K562 (cell line): ENCODE results near the gene KLHL20. TPM values are rescaled to one million over a fixed set of nuclear protein-coding genes. Genes with fewer than 3 reads are reported as not detected.

ENCODE experiments used
- ATAC-seq: fragments of 200-7000 bp; cut with Tn5 transposase; 3 replicates; pipeline ENCODE4 v1.9.1; 2020; ENCODE audit warnings: moderate library complexity
- BruUV-seq: library from RNA; stranded (reverse); fragments of 400-500 nt; replicated peaks from 2 replicates; lab custom pipeline; 2021; lab: Mats Ljungman, UMichigan
- CTCF ChIA-PET: fragments of 300-600 bp; formaldehyde crosslinking; extraction: SDS; loops from one replicate; lab custom pipeline; 2021; ENCODE audit warnings: low intra/inter-chr PET ratio; lab: Yijun Ruan, JAX
- POLR2A ChIA-PET: fragments of 300-600, 350-650 bp; sonication (Branson Sonifier 250); formaldehyde crosslinking; extraction: SDS; loops from one replicate; lab custom pipeline; 2021; ENCODE audit warnings: antibody characterized with exemption, inconsistent platforms; lab: Yijun Ruan, JAX
- DNase-seq, 4 experiments: peaks; one replicate each; pipeline versions ENCODE4 v3.0.0 to v3.0.0-alpha.2; 2011 to 2018; ENCODE audit warnings: low spot score in 3 of 4, mixed read lengths in 3 of 4; ENCODE audit errors: extremely low read depth in 1 of 4
- FAIRE-seq: peaks from 2 replicates; lab custom pipeline; 2011; peaks lifted over from hg19 to GRCh38; lab: Jason Lieb, UNC
- H2AFZ ChIP-seq: 2 replicates; pipeline ENCODE4 v1.6.0; 2011; ENCODE audit warnings: low read depth, low read length, control low read depth, inconsistent platforms
- H3K27ac ChIP-seq: fragments of 200-600 bp; 3 replicates; pipeline ENCODE4 v1.8.0; 2011; ENCODE audit warnings: low read depth, mild to moderate bottlenecking, control low read depth, inconsistent platforms, low read length, moderate library complexity, mixed read lengths; ENCODE audit errors: extremely low read depth
- H3K27me3 ChIP-seq, 2 experiments: fragments of 300-600 bp in 1 of 2; 2 replicates in 1 of 2; 3 replicates in 1 of 2; pipeline versions ENCODE4 v1.6.0 to v1.8.0; 2011; ENCODE audit warnings: inconsistent platforms in 2 of 2, low read length in 2 of 2, mild to moderate bottlenecking in 1 of 2, mixed read lengths in 1 of 2, moderate library complexity in 1 of 2; ENCODE audit not compliant: control insufficient read depth in 2 of 2, insufficient read depth in 2 of 2
- H3K36me3 ChIP-seq: fragments of 300-600 bp; 3 replicates; pipeline ENCODE4 v1.8.0; 2011; ENCODE audit warnings: mild to moderate bottlenecking, low read length, inconsistent platforms; ENCODE audit not compliant: control insufficient read depth, insufficient read depth
- H3K4me1 ChIP-seq, 2 experiments: fragments of 200-600 bp in 1 of 2; replicated peaks in 1 of 2; 2 replicates in 1 of 2; 3 replicates in 1 of 2; pipeline versions ENCODE4 v1.5.1 to v1.8.0; 2011; ENCODE audit warnings: inconsistent platforms in 2 of 2, low read length in 2 of 2, mild to moderate bottlenecking in 1 of 2, mixed read lengths in 1 of 2, moderate library complexity in 1 of 2; ENCODE audit not compliant: control insufficient read depth in 2 of 2, insufficient read depth in 2 of 2
- H3K4me2 ChIP-seq: 2 replicates; pipeline ENCODE4 v1.6.1; 2011; ENCODE audit warnings: low read length, control low read depth, inconsistent platforms, mixed read lengths; ENCODE audit not compliant: insufficient read depth
- H3K4me3 ChIP-seq: fragments of 200-600 bp; sonication (generic), shearing (Covaris generic); 2 replicates; pipeline ENCODE4 v1.5.1; 2016; ENCODE audit warnings: control low read depth, inconsistent platforms
- H3K79me2 ChIP-seq: fragments of 200-600 bp; 3 replicates; pipeline ENCODE4 v1.8.0; 2011; ENCODE audit warnings: low read length, inconsistent platforms; ENCODE audit not compliant: control insufficient read depth, insufficient read depth
- H3K9ac ChIP-seq, 2 experiments: 2 replicates each; pipeline versions ENCODE4 v1.6.0 to v1.6.1; 2011; ENCODE audit warnings: low read depth in 2 of 2, low read length in 2 of 2, control low read depth in 1 of 2, inconsistent platforms in 1 of 2, mild to moderate bottlenecking in 1 of 2, mixed read lengths in 1 of 2; ENCODE audit not compliant: insufficient read depth in 1 of 2
- H3K9me1 ChIP-seq: one replicate; pipeline ENCODE4 v1.6.0; 2011; ENCODE audit warnings: inconsistent platforms, mild to moderate bottlenecking, low read length, moderate library complexity; ENCODE audit not compliant: control insufficient read depth, insufficient read depth
- H3K9me3 ChIP-seq: replicated peaks from 2 replicates; pipeline ENCODE4 v1.5.1; 2011; ENCODE audit warnings: low read depth, low read length, inconsistent platforms; ENCODE audit not compliant: control insufficient read depth, insufficient read depth
- H4K20me1 ChIP-seq: replicated peaks from 2 replicates; pipeline ENCODE4 v1.6.1; 2011; ENCODE audit warnings: low read length, inconsistent platforms, mixed read lengths; ENCODE audit not compliant: control insufficient read depth, insufficient read depth
- ETV1 ChIP-seq: fragments of 450-650 bp; conservative IDR thresholded peaks from 2 replicates; pipeline ENCODE4 v1.6.1; 2016; ENCODE audit warnings: missing genetic modification characterization, control low read depth, low read depth, missing compliant biosample characterization
- FOXP1 ChIP-seq: sonication (generic); formaldehyde crosslinking; IDR thresholded peaks from 2 replicates; pipeline ENCODE4 v1.8.0; 2022; ENCODE audit warnings: mild to moderate bottlenecking, missing genetic modification reagents
- HNRNPK ChIP-seq: fragments of 200-400 bp; formaldehyde crosslinking; IDR thresholded peaks from one replicate; pipeline ENCODE4 v1.6.1; 2018; ENCODE audit warnings: mild to moderate bottlenecking, low read depth, low read length; ENCODE audit not compliant: poor library complexity, severe bottlenecking
- JUNB ChIP-seq: fragments of 450-650 bp; formaldehyde crosslinking; conservative IDR thresholded peaks from 2 replicates; pipeline ENCODE4 v1.4.0; 2020; ENCODE audit warnings: mild to moderate bottlenecking
- MBD1 ChIP-seq: fragments of 250-450 bp; sonication (Bioruptor Pico); IDR thresholded peaks from 2 replicates; pipeline ENCODE4 v1.8.0; 2022; ENCODE audit warnings: inconsistent platforms
- MEIS2 ChIP-seq: fragments of 450-650 bp; IDR thresholded peaks from 2 replicates; pipeline ENCODE4 v1.6.1; 2014; ENCODE audit warnings: mild to moderate bottlenecking; ENCODE audit not compliant: partially characterized antibody
- NCOR1 ChIP-seq: fragments of 450-650 bp; IDR thresholded peaks from 2 replicates; pipeline ENCODE4 v1.6.1; 2016; ENCODE audit warnings: mild to moderate bottlenecking, moderate library complexity
- ZBTB12 ChIP-seq: fragments of 250-450 bp; sonication (Bioruptor Pico); IDR thresholded peaks from 2 replicates; pipeline ENCODE4 v1.4.0; 2020
- ZNF224 ChIP-seq: sonication (generic); formaldehyde crosslinking; IDR thresholded peaks from 2 replicates; pipeline ENCODE4 v1.8.0; 2022; ENCODE audit warnings: mild to moderate bottlenecking, missing genetic modification reagents
- WGBS: fragments of 100-300 bp; shearing (Covaris generic); methylation state at CpG from one replicate; pipeline ENCODE4 v1.1.6; 2016; ENCODE audit warnings: low coverage, mixed read lengths; ENCODE audit not compliant: insufficient coverage; ENCODE audit errors: missing lambda C conversion rate; 5-methylcytosine and 5-hydroxymethylcytosine counted together
- in situ Hi-C: fragments of 300-500 bp; cut with MboI; formaldehyde crosslinking; loops from 4 replicates; pipeline ENCODE4 v1.15.0; 2018; ENCODE audit warnings: inconsistent platforms, mixed read lengths
- intact Hi-C: fragments of 100-400 bp; cut with micrococcal nuclease; formaldehyde crosslinking; loops from 2 replicates; pipeline ENCODE4 v1.14.2; 2022
- polyA plus RNA-seq, 8 experiments: library from polyadenylated mRNA; depleted of rRNA in 4 of 8; stranded (reverse) in 5 of 8; unstranded in 3 of 8; fragments of >200 nt; fragmentation: Nextera tagmentation in 2 of 8; fragmentation: Illumina TruSeq in 1 of 8; extraction: Ambion mirVana in 2 of 8; extraction: Trizol in 1 of 8; gene quantifications; 2 replicates each; pipeline versions ENCODE4 v1.2.1 to v1.2.3, GENCODE V29; 2011 to 2014; ENCODE audit warnings: inconsistent platforms in 1 of 8, missing spikeins in 1 of 8
- total RNA-seq, 7 experiments: library from RNA; depleted of rRNA in 6 of 7; stranded (reverse); fragments of >200 nt in 6 of 7; fragmentation: Illumina TruSeq in 2 of 7; extraction: Trizol in 2 of 7; gene quantifications; 2 replicates each; pipeline versions ENCODE4 v1.2.1 to v1.2.3, GENCODE V29; 2011 to 2021; ENCODE audit warnings: low replicate concordance in 1 of 7
- TF ChIP-seq, protein P1 (sequence below): fragments of 450-650 bp; IDR thresholded peaks from 2 replicates; pipeline ENCODE4 v1.6.1; 2016
- TF ChIP-seq, protein P2 (sequence below): fragments of 250-450 bp; sonication (Bioruptor Pico); IDR thresholded peaks from 2 replicates; pipeline ENCODE4 v1.4.0; 2020; ENCODE audit warnings: mild to moderate bottlenecking, moderate library complexity
- TF ChIP-seq, protein P3 (sequence below): fragments of 250-450 bp; sonication (Bioruptor Pico); IDR thresholded peaks from 2 replicates; pipeline ENCODE4 v1.8.0; 2021; ENCODE audit warnings: borderline replicate concordance, mild to moderate bottlenecking, moderate library complexity; ENCODE audit not compliant: poor library complexity, severe bottlenecking
- TF ChIP-seq, protein P4 (sequence below): conservative IDR thresholded peaks from 2 replicates; pipeline ENCODE4 v1.6.1; 2011; ENCODE audit warnings: low read depth, mild to moderate bottlenecking, low read length; ENCODE audit not compliant: control insufficient read depth

Gene KLHL20
- total and polyA plus RNA-seq, 9 of the 15 experiments (the other 6 are each of a cell fraction or from before 2014, with no cell fraction given), result 8.9 to 23.2 (median 16.8) TPM

GRCh38 chr1:173789841-173790240 is 75.1 kb downstream of the KLHL20 start:
- Histone ChIP-seq H3K79me2 (no peaks in the 10 kb centered on the region), H3K27me3 (no peaks in the 10 kb centered on the region), H3K4me3 (no peak overlapping the region), H3K9ac (no peak overlapping the region), H2AFZ (no peak overlapping the region), H3K4me2 (no peak overlapping the region), H3K36me3 (peaks cover 56% of the 10 kb centered on the region; the same call in 2 of the 3 replicates), H3K27ac (no peak overlapping the region), H3K4me1 (no peaks in the 10 kb centered on the region; a peak in 1 of 5 replicates), H4K20me1 (no peaks in the 10 kb centered on the region), H3K9me1 (peaks cover 4% of the 10 kb centered on the region), H3K9me3 (no peaks in the 10 kb centered on the region)
- in situ Hi-C loops, result no loop called here
- intact Hi-C loops, result no loop called here
- FAIRE-seq (no peak), DNase-seq (no peak), ATAC-seq (no peak)
- BruUV-seq, result no TSS peak
- ChIA-PET POLR2A (interaction anchor here (0.7 to 0.8 kb wide), 2 partner anchors 8 to 11 kb away, joined by 3 read pairs; no protein-coding TSS in a partner anchor), CTCF (no interaction called here)
- 82% methylated on average over 2 of the region's 2 CpGs for WGBS
- TF ChIP-seq MEIS2 (peak; percentile 56), ZNF224 (CRISPR knock-in tag) (no peak), ZBTB12 (CRISPR knock-in tag) (no peak), JUNB (CRISPR knock-in tag) (no peak), HNRNPK (no peak), ETV1 (tag) (no peak), MBD1 (no peak), FOXP1 (CRISPR knock-in tag) (no peak), NCOR1 (no peak)
- TF ChIP-seq, protein P1, sequence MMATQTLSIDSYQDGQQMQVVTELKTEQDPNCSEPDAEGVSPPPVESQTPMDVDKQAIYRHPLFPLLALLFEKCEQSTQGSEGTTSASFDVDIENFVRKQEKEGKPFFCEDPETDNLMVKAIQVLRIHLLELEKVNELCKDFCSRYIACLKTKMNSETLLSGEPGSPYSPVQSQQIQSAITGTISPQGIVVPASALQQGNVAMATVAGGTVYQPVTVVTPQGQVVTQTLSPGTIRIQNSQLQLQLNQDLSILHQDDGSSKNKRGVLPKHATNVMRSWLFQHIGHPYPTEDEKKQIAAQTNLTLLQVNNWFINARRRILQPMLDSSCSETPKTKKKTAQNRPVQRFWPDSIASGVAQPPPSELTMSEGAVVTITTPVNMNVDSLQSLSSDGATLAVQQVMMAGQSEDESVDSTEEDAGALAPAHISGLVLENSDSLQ, result peak; percentile 57
- TF ChIP-seq, protein P2, sequence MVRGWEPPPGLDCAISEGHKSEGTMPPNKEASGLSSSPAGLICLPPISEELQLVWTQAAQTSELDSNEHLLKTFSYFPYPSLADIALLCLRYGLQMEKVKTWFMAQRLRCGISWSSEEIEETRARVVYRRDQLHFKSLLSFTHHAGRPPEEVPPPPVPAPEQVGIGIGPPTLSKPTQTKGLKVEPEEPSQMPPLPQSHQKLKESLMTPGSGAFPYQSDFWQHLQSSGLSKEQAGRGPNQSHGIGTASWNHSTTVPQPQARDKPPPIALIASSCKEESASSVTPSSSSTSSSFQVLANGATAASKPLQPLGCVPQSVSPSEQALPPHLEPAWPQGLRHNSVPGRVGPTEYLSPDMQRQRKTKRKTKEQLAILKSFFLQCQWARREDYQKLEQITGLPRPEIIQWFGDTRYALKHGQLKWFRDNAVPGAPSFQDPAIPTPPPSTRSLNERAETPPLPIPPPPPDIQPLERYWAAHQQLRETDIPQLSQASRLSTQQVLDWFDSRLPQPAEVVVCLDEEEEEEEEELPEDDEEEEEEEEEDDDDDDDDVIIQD (CRISPR knock-in tag), result no peak
- TF ChIP-seq, protein P3, sequence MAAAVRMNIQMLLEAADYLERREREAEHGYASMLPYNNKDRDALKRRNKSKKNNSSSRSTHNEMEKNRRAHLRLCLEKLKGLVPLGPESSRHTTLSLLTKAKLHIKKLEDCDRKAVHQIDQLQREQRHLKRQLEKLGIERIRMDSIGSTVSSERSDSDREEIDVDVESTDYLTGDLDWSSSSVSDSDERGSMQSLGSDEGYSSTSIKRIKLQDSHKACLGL (CRISPR knock-in tag), result no peak
- TF ChIP-seq, protein P4, sequence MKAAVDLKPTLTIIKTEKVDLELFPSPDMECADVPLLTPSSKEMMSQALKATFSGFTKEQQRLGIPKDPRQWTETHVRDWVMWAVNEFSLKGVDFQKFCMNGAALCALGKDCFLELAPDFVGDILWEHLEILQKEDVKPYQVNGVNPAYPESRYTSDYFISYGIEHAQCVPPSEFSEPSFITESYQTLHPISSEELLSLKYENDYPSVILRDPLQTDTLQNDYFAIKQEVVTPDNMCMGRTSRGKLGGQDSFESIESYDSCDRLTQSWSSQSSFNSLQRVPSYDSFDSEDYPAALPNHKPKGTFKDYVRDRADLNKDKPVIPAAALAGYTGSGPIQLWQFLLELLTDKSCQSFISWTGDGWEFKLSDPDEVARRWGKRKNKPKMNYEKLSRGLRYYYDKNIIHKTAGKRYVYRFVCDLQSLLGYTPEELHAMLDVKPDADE, result no peak
